IPS-18a (cell line): ENCODE data around the gene TOMT.
A peak's percentile ranks its signal among the peaks of the same experiment; 100 is the strongest.

Source experiments
- H3K27ac ChIP-seq: one replicate; pipeline ENCODE4 v1.5.1; 2013; ENCODE audit warnings: low read length
- H3K27me3 ChIP-seq: one replicate; pipeline ENCODE4 v1.6.1; 2013; ENCODE audit warnings: mild to moderate bottlenecking, low read length; ENCODE audit not compliant: control insufficient read depth, insufficient read depth
- H3K36me3 ChIP-seq: one replicate; pipeline ENCODE4 v1.6.1; 2013; ENCODE audit warnings: low read depth, low read length; ENCODE audit not compliant: control insufficient read depth
- H3K4me1 ChIP-seq: one replicate; pipeline ENCODE4 v1.6.1; 2013; ENCODE audit warnings: low read depth, low read length; ENCODE audit not compliant: control insufficient read depth
- H3K4me3 ChIP-seq: one replicate; pipeline ENCODE4 v1.5.1; 2013; ENCODE audit warnings: low read length
- H3K9ac ChIP-seq: one replicate; pipeline ENCODE4 v1.6.1; 2013; ENCODE audit warnings: mild to moderate bottlenecking, low read length, moderate library complexity
- H3K9me3 ChIP-seq: one replicate; pipeline ENCODE4 v1.6.1; 2013; ENCODE audit warnings: low read depth, low read length; ENCODE audit not compliant: control insufficient read depth

The TOMT gene

DNA sequence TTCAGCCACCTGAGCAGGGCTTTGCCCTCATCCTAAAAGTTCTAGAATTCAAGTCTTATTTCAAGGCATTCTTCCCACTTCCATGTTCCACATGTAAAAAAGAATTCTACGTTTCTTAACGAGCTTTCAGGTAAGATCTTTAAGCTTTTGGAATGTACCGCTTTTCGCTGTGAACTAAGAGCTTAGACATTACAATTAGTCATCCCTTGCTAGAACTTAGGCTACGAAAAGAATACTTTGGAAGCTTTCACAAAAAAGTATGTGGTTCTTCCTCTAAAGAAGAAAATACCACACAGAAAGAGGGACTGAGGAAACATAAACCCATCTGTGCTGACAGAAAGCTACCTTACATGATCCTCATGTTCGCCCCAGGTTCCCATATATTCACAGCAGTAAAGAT is 27.2 kb upstream of the TOMT start:
- H3K4me3 ChIP-seq, result no peak overlapping the region
- no peaks in the 10 kb centered on the region for H3K27me3 ChIP-seq
- no peak overlapping the region for H3K9ac ChIP-seq
- no peak overlapping the region for H3K27ac ChIP-seq
- H3K36me3 ChIP-seq, result no peaks in the 10 kb centered on the region
- H3K4me1 ChIP-seq, result peaks cover 9% of the 10 kb centered on the region
- H3K9me3 ChIP-seq, result no peaks in the 10 kb centered on the region

DNA sequence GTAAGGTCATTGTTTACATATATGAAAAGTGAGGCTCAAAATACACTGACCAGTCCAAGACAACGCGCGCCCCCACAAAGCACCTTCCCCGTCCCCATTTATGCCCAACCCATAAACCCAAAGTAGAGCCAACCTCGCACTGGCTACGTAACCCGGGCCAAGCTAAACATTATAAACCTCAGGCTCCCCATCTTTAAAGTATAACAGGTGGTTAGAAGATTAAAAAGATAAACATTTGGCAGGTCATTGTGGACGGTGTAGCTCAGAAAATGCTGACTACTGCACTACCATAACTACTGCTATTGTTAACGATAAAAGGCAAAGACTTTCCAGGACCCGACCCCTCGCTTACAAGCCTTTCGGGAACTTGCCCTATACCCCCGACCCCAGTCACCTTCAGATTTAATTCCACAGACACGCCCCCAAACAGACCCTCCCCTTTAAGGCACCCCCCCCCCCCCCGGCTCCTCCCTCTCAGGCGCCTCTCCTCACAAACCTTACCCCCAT is 25.9 kb upstream of the TOMT start:
- Histone ChIP-seq H3K4me1 (peaks cover 9% of the 10 kb centered on the region), H3K36me3 (no peaks in the 10 kb centered on the region), H3K9me3 (no peaks in the 10 kb centered on the region), H3K9ac (peak overlapping the region; percentile 77), H3K27ac (peak overlapping the region; percentile 52), H3K4me3 (peak overlapping the region; percentile 99), H3K27me3 (no peaks in the 10 kb centered on the region)

DNA sequence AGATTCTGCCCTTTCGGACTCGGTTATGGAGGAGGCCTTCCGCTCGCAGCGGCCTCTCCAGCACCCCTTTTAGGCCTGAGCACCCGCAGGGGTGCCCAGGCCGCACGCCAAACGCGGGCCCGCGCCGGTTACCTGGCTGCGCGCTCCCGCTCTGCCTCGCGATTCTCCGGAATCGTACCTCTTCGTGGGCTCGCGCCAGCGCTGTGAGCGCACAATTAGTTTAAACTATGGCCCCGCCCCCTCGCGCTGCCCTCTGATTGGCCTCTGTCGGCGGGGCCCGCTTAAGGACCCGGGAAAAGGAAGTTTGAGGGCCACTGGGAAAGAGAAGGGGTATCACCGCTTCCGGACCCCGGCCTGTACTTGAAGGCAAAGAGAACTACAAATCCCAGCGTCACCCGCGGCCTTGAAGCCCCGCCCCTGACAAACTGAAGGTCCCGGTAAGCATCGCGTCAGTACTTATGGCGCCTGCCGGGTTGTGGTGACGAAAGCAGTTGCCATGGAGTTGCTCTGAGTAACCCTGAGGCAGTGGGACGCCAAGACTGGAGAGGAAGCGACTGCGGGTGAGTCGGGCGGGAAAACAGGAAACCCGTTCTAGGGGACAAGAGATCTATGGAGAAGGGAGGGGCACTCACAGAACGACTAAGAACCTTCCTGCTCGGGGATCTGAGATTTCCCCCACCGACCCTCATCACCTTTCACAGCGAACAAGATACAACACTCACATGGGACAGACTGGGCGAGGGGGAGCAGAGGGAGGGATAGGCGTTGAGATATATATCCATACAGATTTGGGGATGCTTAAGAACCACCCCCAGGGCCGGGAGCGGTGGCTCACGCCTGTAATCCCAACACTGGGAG is 25.2 kb upstream of the TOMT start, which contains the start of the genes LRRC51 and NUMA1:
TSS of gene LRRC51 (plus strand) at position 525 of the 858 bp plus-strand sequence. CDS start 8,234 bp downstream, outside the sequence.
TSS of gene NUMA1 (minus strand) at position 217 of the 858 bp plus-strand sequence. CDS start 44,599 bp downstream, outside the sequence.
- Histone ChIP-seq H3K9me3 (no peaks in the 10 kb centered on the region), H3K27me3 (no peaks in the 10 kb centered on the region)

DNA sequence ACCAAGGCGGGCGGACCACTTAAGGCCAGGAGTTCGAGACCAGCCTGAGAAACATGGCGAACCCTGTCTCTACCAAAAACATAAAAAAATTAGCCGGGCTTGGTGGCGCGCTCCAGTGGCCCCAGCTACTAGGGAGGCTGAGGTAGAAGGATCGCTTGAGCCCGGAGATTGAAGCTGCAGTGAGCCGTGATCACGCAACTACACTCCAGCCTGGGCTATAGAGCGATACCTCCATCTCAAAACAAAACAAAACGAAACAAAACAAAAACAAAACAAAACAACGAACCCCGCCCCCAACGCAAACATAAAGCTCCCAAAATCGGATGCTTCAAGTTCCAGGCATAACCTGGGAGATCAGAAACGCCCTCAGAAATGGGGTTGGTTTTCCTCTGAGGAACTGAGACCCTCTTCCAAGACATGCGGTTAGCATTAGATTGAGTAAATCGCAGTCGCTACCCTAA is 24.5 kb upstream of the TOMT start:
- no peaks in the 10 kb centered on the region for H3K27me3 ChIP-seq
- H3K4me3 ChIP-seq, result peak overlapping the region; percentile 67
- no peaks in the 10 kb centered on the region for H3K36me3 ChIP-seq
- H3K9me3 ChIP-seq, result no peaks in the 10 kb centered on the region
- H3K9ac ChIP-seq, result peak overlapping the region; percentile 76
- peaks cover 5% of the 10 kb centered on the region for H3K4me1 ChIP-seq
- H3K27ac ChIP-seq, result peak overlapping the region; percentile 87

More for the DNA sequence above, 25.2 kb upstream of the TOMT start, which contains the start of the genes LRRC51 and NUMA1:
- peak within 1 kb of the TSS; percentile 77 for H3K9ac ChIP-seq
- peak within 1 kb of the TSS; percentile 99 for H3K4me3 ChIP-seq
- no peaks in the 10 kb centered on the region for H3K36me3 ChIP-seq
- peak within 1 kb of the TSS; percentile 87 for H3K27ac ChIP-seq
- H3K4me1 ChIP-seq, result peaks cover 5% of the 10 kb centered on the region

GRCh38 chr11:72081821-72082453 is 23.8 kb upstream of the TOMT start:
- Histone ChIP-seq H3K36me3 (no peaks in the 10 kb centered on the region), H3K4me3 (no peak overlapping the region), H3K9me3 (no peaks in the 10 kb centered on the region), H3K27ac (no peak overlapping the region), H3K27me3 (no peaks in the 10 kb centered on the region), H3K9ac (no peak overlapping the region), H3K4me1 (peaks cover 5% of the 10 kb centered on the region)

DNA sequence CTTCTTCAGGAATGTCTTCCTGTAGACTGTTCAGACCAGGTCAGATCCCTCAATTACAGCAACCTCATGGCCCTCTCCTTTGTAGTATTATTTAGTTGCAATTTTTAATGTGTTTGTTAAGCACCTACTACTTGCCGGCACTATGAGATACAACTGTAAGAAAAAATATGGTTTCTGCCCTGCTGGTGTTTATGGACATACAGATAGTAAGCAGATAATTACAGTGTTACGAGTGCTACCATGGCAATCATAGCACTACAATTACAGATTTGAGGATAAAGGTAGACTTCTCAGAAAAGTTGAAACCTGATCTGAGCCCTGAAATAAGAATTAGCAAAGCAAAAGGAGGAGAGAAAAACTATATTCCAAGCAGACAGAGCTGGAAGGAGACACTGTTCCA is 22.3 kb upstream of the TOMT start:
- H3K4me1 ChIP-seq, result peaks cover 5% of the 10 kb centered on the region
- no peaks in the 10 kb centered on the region for H3K36me3 ChIP-seq
- no peak overlapping the region for H3K4me3 ChIP-seq
- H3K27ac ChIP-seq, result no peak overlapping the region
- no peaks in the 10 kb centered on the region for H3K9me3 ChIP-seq
- H3K27me3 ChIP-seq, result no peaks in the 10 kb centered on the region
- no peak overlapping the region for H3K9ac ChIP-seq

DNA sequence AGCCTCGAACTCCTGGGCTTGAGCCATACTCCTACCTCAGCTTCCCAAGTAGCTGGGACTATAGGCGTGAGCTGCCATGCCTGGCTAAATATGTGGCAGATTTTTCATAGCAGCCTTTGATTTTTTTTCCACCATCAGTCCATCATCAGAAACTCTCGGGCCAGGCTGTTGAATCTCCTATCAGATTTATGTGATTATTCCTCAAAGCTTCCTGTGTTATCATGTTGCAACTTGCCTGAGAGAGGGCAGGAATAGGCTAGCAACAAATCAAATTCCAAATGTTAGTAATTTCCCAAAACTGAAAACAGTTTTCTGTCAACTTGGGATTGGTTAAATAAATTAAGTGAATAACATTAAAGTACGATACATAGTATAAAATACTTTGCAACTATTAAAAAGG is 21.6 kb upstream of the TOMT start:
- no peaks in the 10 kb centered on the region for H3K27me3 ChIP-seq
- no peak overlapping the region for H3K9ac ChIP-seq
- H3K4me1 ChIP-seq, result no peaks in the 10 kb centered on the region
- no peak overlapping the region for H3K27ac ChIP-seq
- H3K36me3 ChIP-seq, result no peaks in the 10 kb centered on the region
- no peaks in the 10 kb centered on the region for H3K9me3 ChIP-seq
- no peak overlapping the region for H3K4me3 ChIP-seq

GRCh38 chr11:72084965-72085364 is 20.8 kb upstream of the TOMT start:
- Histone ChIP-seq H3K36me3 (no peaks in the 10 kb centered on the region), H3K4me1 (no peaks in the 10 kb centered on the region), H3K27ac (no peak overlapping the region), H3K4me3 (no peak overlapping the region), H3K27me3 (no peaks in the 10 kb centered on the region), H3K9me3 (no peaks in the 10 kb centered on the region), H3K9ac (no peak overlapping the region)

DNA sequence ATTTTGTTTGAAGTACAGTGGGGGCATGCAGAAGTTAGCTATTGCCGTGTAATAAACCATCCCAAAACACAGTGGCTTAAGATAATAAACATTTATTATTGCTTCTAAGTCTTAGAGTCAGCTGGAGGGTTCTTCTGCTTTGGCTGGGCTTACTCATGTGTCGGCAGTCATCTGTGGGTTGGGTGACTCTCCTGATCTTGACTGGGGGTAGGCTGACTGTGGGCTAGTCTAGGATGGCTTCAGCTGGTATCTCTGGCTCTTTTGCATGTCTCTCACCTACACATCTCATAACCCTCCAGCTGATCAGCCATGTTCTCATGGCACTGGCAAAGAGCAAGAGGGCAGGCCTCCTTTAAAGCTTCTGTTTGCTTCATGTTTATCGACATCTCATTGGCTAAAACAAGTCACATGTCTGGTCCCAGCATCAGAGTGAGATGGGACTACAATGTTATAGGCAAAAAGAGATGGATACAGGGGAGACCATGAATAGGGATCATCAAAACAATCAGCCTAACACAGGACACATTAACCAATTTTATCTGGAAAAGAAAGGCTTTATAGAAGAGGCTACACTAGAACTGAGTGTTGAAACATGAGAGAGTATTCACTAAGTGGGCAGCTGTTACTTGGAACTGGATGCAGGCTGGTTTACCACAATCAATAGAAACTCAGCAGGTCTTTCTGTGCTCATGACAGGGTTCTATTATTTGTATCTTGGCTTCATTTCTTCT is 19.9 kb upstream of the TOMT start:
- no peaks in the 10 kb centered on the region for H3K9me3 ChIP-seq
- no peaks in the 10 kb centered on the region for H3K27me3 ChIP-seq
- no peak overlapping the region for H3K27ac ChIP-seq
- H3K4me1 ChIP-seq, result no peaks in the 10 kb centered on the region
- H3K9ac ChIP-seq, result no peak overlapping the region
- H3K4me3 ChIP-seq, result no peak overlapping the region
- no peaks in the 10 kb centered on the region for H3K36me3 ChIP-seq

DNA sequence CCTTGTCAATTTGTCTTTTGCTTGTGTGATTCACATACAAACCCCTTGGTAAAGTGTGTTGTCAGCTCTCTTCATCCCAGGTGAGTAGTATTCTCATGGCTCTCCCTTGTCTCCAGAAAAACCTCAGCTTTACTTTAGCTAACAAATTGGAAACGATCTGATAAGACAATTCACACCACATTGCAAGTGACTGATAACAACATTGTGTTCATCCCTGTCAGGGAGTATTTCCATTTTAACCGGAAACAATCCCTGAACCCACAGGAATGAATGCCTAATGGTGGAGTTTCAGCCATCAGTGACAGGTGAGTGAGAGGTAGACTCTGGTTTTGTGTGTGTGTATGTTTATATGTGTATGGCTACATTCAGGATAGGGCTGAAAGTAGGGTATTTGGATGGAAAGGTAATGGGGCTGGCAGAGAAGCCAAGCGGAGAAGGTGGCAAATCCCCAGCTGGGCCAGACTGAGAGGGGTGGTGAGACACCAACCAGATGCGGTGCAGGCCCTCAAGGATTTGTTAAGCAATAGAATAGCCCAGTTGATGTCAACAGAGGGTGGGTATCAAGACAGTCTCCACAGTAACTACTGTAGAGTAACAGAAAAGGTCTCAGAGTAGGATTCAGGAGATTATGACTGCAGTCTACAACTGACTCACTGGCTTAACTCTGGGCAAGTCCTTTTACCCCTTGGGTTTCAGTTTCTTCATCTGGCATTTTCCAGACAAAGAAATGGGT is 17.5 kb upstream of the TOMT start:
- no peaks in the 10 kb centered on the region for H3K36me3 ChIP-seq
- no peak overlapping the region for H3K27ac ChIP-seq
- no peaks in the 10 kb centered on the region for H3K9me3 ChIP-seq
- H3K9ac ChIP-seq, result no peak overlapping the region
- peaks cover 3% of the 10 kb centered on the region for H3K4me1 ChIP-seq
- H3K4me3 ChIP-seq, result no peak overlapping the region
- no peaks in the 10 kb centered on the region for H3K27me3 ChIP-seq
